ENCODE measurements around the gene SDHA. TPM values are rescaled to one million over a fixed set of nuclear protein-coding genes. Genes with fewer than 3 reads are reported as not detected.

The SDHA gene
- total RNA-seq, 1 experiment from 2014 or later: 140 TPM

DNA sequence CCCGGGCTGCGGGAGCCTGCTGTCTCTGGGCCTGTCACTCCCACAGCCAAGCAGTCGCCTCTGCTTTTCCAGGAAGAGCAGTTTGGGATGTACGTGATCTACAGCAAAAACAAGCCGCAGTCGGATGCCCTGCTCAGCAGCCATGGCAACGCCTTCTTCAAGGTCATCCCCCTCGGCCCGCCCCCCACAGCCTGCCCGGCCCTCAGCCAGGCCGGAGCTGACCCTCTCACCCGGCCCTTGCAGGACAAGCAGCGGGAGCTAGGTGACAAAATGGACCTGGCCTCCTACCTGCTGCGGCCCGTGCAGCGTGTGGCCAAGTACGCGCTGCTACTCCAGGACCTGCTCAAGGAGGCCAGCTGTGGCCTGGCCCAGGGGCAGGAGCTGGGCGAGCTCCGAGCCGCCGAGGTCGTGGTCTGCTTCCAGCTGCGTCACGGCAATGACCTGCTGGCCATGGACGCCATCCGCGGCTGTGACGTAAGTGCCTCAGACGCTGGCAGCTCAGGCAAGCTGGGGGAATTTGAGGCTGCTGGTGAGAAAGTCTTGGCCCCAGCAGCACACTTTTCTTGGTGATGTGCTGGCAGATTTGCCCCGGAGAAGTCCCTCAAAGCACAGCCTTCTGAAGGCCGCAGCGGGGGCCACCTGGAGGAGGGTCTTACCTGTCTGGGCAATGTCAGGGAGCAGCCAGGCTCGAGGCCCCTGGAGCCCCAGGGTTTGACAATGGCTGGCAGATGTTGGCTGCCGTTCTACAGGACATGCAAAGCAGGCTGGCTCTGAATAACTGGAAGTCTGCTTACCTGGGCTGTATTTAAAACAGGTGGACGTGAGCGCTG is 46.9 kb upstream of the SDHA start:
- Mint-ChIP-seq H3K4me1 (ENCODE audit: low read depth, unreplicated experiment) (peaks cover under 1% of the 10 kb centered on the region), H3K27me3 (ENCODE audit: insufficient read depth, unreplicated experiment) (no peaks in the 10 kb centered on the region), H3K27ac (ENCODE audit: unreplicated experiment) (no peak overlapping the region), H3K9me3 (ENCODE audit: unreplicated experiment) (no peaks in the 10 kb centered on the region), H3K4me3 (ENCODE audit: unreplicated experiment) (no peak overlapping the region), H3K36me3 (ENCODE audit: insufficient read depth, unreplicated experiment) (peaks cover 6% of the 10 kb centered on the region)
- TF ChIP-seq, protein P1, sequence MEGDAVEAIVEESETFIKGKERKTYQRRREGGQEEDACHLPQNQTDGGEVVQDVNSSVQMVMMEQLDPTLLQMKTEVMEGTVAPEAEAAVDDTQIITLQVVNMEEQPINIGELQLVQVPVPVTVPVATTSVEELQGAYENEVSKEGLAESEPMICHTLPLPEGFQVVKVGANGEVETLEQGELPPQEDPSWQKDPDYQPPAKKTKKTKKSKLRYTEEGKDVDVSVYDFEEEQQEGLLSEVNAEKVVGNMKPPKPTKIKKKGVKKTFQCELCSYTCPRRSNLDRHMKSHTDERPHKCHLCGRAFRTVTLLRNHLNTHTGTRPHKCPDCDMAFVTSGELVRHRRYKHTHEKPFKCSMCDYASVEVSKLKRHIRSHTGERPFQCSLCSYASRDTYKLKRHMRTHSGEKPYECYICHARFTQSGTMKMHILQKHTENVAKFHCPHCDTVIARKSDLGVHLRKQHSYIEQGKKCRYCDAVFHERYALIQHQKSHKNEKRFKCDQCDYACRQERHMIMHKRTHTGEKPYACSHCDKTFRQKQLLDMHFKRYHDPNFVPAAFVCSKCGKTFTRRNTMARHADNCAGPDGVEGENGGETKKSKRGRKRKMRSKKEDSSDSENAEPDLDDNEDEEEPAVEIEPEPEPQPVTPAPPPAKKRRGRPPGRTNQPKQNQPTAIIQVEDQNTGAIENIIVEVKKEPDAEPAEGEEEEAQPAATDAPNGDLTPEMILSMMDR (IDR thresholded peaks at IDR 0.05; ENCODE audit: insufficient read depth in 1 of 2, low read depth in 1 of 2, low read length in 1 of 2, severe bottlenecking in 1 of 2, unreplicated experiment in 1 of 2): no peak
- no TSS peak for BruUV-seq (replicated peaks)
- no peaks in the 10 kb centered on the region for H3K36me3 ChIP-seq (ENCODE audit: control insufficient read depth, insufficient read depth, low read length)
- no peaks in the 10 kb centered on the region for H3K27me3 ChIP-seq (replicated peaks; ENCODE audit: control insufficient read depth, insufficient read depth, low read length)
- 0 out of 2 replicates have a peak, but pooled peaks cover under 1% of the 10 kb centered on the region for H3K4me1 ChIP-seq
- H3K9me3 ChIP-seq: no peaks in the 10 kb centered on the region
- DNase-seq: peak in 1 of 2 experiments; percentile 22
- intact Hi-C loops (cut with micrococcal nuclease; ENCODE audit: unreplicated experiment): no loop called here
- POLR2A ChIA-PET: no interaction called here
- CTCF ChIA-PET: no interaction called here
- H3K4me3 ChIP-seq (ENCODE audit: low read depth, low read length): no peak overlapping the region

DNA sequence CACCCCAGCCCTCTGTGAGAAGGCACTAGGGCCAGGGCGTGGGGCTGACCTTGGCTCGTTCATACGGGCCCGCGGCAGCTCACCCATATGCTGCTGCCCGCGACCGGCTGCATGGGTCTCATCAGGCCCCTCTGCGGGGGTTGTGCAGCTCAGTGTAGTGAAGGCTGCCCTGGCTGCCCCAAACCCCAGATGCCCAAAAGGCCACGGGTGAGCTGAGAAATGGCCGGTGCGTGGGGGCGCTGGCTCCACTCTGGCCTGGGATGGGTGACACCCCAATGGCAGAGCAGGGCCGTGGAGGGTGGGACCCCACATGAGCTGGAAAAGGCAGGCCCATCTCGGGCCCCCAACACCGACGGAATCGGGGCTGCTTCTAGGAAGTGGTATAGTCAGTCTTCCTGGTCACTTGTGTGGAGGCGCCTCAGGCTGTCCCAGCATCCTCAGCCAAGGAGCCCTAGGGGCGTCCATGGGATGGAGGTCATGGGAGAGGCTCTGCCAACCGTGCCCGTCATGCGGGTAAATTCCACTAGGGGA is 46.3 kb upstream of the SDHA start:
- no TSS peak for BruUV-seq (replicated peaks)

DNA sequence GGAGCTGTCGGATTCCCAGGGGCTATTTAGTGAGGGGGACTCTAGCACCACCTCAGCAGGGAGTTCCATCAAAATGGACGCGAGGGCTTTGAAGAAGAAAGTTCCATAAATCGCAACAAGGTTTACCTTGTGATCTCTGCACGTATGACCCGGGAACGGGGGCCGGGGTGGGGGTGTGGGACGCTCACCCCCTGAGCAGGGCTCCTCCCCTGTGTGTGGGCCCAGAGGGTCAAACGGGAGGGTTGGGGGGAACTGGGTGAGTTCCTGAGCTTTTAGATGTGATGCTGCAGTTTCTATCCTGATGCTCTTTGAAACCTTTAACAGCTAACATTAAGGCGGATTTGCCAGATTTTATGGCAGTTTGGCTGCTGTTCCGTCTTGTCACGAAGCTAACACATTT is 45.7 kb upstream of the SDHA start:
- Histone ChIP-seq H3K36me3 (ENCODE audit: control insufficient read depth, insufficient read depth, low read length) (no peaks in the 10 kb centered on the region), H3K9me3 (no peaks in the 10 kb centered on the region), H3K27me3 (replicated peaks; ENCODE audit: control insufficient read depth, insufficient read depth, low read length) (no peaks in the 10 kb centered on the region), H3K4me1 (peaks cover 6% of the 10 kb centered on the region; the same call in 1 of the 2 replicates), H3K4me3 (ENCODE audit: low read depth, low read length) (no peak overlapping the region)
- Mint-ChIP-seq H3K9me3 (ENCODE audit: unreplicated experiment) (no peaks in the 10 kb centered on the region), H3K27me3 (ENCODE audit: insufficient read depth, unreplicated experiment) (no peaks in the 10 kb centered on the region), H3K27ac (ENCODE audit: unreplicated experiment) (no peak overlapping the region), H3K4me3 (ENCODE audit: unreplicated experiment) (no peak overlapping the region), H3K36me3 (ENCODE audit: insufficient read depth, unreplicated experiment) (peaks cover 6% of the 10 kb centered on the region), H3K4me1 (ENCODE audit: low read depth, unreplicated experiment) (peaks cover 12% of the 10 kb centered on the region)
- ChIA-PET CTCF (no interaction called here), POLR2A (no interaction called here)
- BruUV-seq (replicated peaks): no TSS peak
- DNase-seq: no peak
- intact Hi-C loops (cut with micrococcal nuclease; ENCODE audit: unreplicated experiment): no loop called here
- TF ChIP-seq, protein P1 (IDR thresholded peaks at IDR 0.05; ENCODE audit: insufficient read depth in 1 of 2, low read depth in 1 of 2, low read length in 1 of 2, severe bottlenecking in 1 of 2, unreplicated experiment in 1 of 2): no peak

More for the DNA sequence above, 46.3 kb upstream of the SDHA start:
- H3K9me3 Mint-ChIP-seq (ENCODE audit: unreplicated experiment): no peaks in the 10 kb centered on the region
- H3K27ac Mint-ChIP-seq (ENCODE audit: unreplicated experiment): no peak overlapping the region
- H3K4me3 Mint-ChIP-seq (ENCODE audit: unreplicated experiment): no peak overlapping the region
- Histone ChIP-seq H3K36me3 (ENCODE audit: control insufficient read depth, insufficient read depth, low read length) (no peaks in the 10 kb centered on the region), H3K9me3 (no peaks in the 10 kb centered on the region), H3K4me1 (peaks cover 6% of the 10 kb centered on the region; the same call in 1 of the 2 replicates), H3K4me3 (ENCODE audit: low read depth, low read length) (no peak overlapping the region), H3K27me3 (replicated peaks; ENCODE audit: control insufficient read depth, insufficient read depth, low read length) (no peaks in the 10 kb centered on the region)
- intact Hi-C loops (cut with micrococcal nuclease; ENCODE audit: unreplicated experiment): no loop called here
- CTCF ChIA-PET: no interaction called here
- POLR2A ChIA-PET: no interaction called here
- TF ChIP-seq, protein P1 (IDR thresholded peaks at IDR 0.05; ENCODE audit: insufficient read depth in 1 of 2, low read depth in 1 of 2, low read length in 1 of 2, severe bottlenecking in 1 of 2, unreplicated experiment in 1 of 2): no peak
- DNase-seq: peak in 1 of 2 experiments; percentile 25
- H3K4me1 Mint-ChIP-seq (ENCODE audit: low read depth, unreplicated experiment): peaks cover 7% of the 10 kb centered on the region
- H3K36me3 Mint-ChIP-seq (ENCODE audit: insufficient read depth, unreplicated experiment): peaks cover under 1% of the 10 kb centered on the region
- H3K27me3 Mint-ChIP-seq (ENCODE audit: insufficient read depth, unreplicated experiment): no peaks in the 10 kb centered on the region

Measured in Caco-2 (cell line).